Activated naive CD8-positive, alpha-beta T cell treated with anti-CD3 and anti-CD28 coated beads, Interleukin-2, amount 50 U/mL, for 24 hours (primary cell): ENCODE data around the gene GFOD1.

Experiments used
- ATAC-seq: fragments of 150-1000 bp; cut with Tn5 transposase; one replicate; pipeline ENCODE4 v1.10.0; 2021
- DNase-seq: peaks from one replicate; pipeline ENCODE4 v3.0.0; 2021
- H3K27ac Mint-ChIP-seq: one replicate; pipeline ENCODE4 v1.8.0; 2021; ENCODE audit warnings: mild to moderate bottlenecking, mixed read lengths
- H3K27me3 Mint-ChIP-seq: one replicate; pipeline ENCODE4 v1.8.0; 2021; ENCODE audit warnings: mixed read lengths
- H3K36me3 Mint-ChIP-seq: one replicate; pipeline ENCODE4 v1.8.0; 2021; ENCODE audit warnings: low read depth, mixed read lengths
- H3K4me1 Mint-ChIP-seq: one replicate; pipeline ENCODE4 v1.8.0; 2021; ENCODE audit warnings: mixed read lengths
- H3K4me3 Mint-ChIP-seq: one replicate; pipeline ENCODE4 v1.8.0; 2021; ENCODE audit warnings: mild to moderate bottlenecking, moderate library complexity, mixed read lengths
- H3K9me3 Mint-ChIP-seq: one replicate; pipeline ENCODE4 v1.8.0; 2021; ENCODE audit warnings: mixed read lengths

GFOD1 gene

GRCh38 chr6:13365320-13365719 lies 122.1 kb downstream of the GFOD1 start:
- peaks cover 8% of the 10 kb centered on the region for H3K36me3 Mint-ChIP-seq
- ATAC-seq (no peak), DNase-seq (no peak)
- peaks cover 4% of the 10 kb centered on the region for H3K4me1 Mint-ChIP-seq
- H3K4me3 Mint-ChIP-seq = no peak overlapping the region
- no peak overlapping the region for H3K27ac Mint-ChIP-seq
- no peaks in the 10 kb centered on the region for H3K27me3 Mint-ChIP-seq
- no peaks in the 10 kb centered on the region for H3K9me3 Mint-ChIP-seq

DNA sequence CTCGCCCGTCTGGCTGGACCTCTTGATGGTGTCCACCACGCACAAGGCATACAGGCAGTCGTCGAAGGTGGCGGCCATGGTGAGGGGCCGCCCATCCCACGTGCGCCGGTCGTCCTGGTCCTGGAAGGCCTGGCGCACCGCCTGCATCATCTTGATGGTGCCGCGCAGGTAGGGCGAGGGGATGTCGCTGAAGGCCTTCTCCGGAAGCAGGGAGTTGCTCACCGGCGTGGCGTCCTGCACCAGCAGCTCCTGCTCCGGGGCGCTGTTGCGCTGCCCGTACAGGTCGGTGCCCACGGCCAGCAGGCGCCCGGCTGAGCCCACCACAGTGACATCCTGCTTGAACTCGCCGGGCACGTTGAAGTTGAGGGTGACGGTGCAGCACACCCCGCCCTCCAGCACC lies 122.6 kb downstream of the GFOD1 start:
- Mint-ChIP-seq H3K4me3 (no peak overlapping the region), H3K27ac (no peak overlapping the region), H3K9me3 (no peaks in the 10 kb centered on the region), H3K4me1 (peaks cover 4% of the 10 kb centered on the region), H3K27me3 (no peaks in the 10 kb centered on the region), H3K36me3 (peaks cover 8% of the 10 kb centered on the region)
- DNase-seq (no peak), ATAC-seq (no peak)

DNA sequence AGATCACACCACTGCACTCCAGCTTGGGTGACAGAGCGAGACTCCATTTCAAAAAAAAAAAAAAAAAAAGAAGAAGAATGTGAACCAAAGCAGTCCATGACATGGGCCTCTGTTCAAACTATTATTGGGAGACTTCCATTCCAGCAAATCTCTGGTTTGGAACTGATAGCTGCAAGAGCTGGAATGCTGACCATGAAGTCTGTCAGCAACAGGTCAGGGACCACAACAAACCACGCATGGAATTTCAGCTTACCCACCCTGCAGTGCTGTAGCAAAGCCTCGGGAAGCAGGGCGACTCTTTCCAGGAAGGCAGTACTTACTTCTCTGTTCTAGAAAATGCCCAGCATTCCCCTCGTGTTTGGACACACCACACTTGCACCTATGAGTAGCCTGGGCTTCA lies 125.0 kb downstream of the GFOD1 start:
- DNase-seq (no peak), ATAC-seq (no peak)
- peaks cover 9% of the 10 kb centered on the region for H3K4me1 Mint-ChIP-seq
- no peaks in the 10 kb centered on the region for H3K27me3 Mint-ChIP-seq
- no peaks in the 10 kb centered on the region for H3K9me3 Mint-ChIP-seq
- no peak overlapping the region for H3K27ac Mint-ChIP-seq
- H3K4me3 Mint-ChIP-seq = no peak overlapping the region
- H3K36me3 Mint-ChIP-seq = peaks cover 8% of the 10 kb centered on the region

- peaks cover 8% of the 10 kb centered on the region for H3K36me3 Mint-ChIP-seq
- H3K9me3 Mint-ChIP-seq = no peaks in the 10 kb centered on the region
- H3K27ac Mint-ChIP-seq = no peak overlapping the region
- peaks cover 24% of the 10 kb centered on the region for H3K4me1 Mint-ChIP-seq
- H3K4me3 Mint-ChIP-seq = no peak overlapping the region
- H3K27me3 Mint-ChIP-seq = no peaks in the 10 kb centered on the region
- DNase-seq (no peak), ATAC-seq (no peak)
Observed at GRCh38 chr6:13360671-13361540, 126.5 kb downstream of the GFOD1 start.

- H3K27me3 Mint-ChIP-seq = no peaks in the 10 kb centered on the region
- DNase-seq (no peak), ATAC-seq (no peak)
- H3K4me1 Mint-ChIP-seq = peaks cover 40% of the 10 kb centered on the region
- no peak overlapping the region for H3K27ac Mint-ChIP-seq
- H3K9me3 Mint-ChIP-seq = no peaks in the 10 kb centered on the region
- peaks cover 2% of the 10 kb centered on the region for H3K36me3 Mint-ChIP-seq
- H3K4me3 Mint-ChIP-seq = no peak overlapping the region
Observed at GRCh38 chr6:13359287-13359686, 128.1 kb downstream of the GFOD1 start.

- Mint-ChIP-seq H3K4me3 (no peak overlapping the region), H3K27ac (no peak overlapping the region), H3K27me3 (no peaks in the 10 kb centered on the region), H3K36me3 (no peaks in the 10 kb centered on the region), H3K9me3 (no peaks in the 10 kb centered on the region), H3K4me1 (peaks cover 48% of the 10 kb centered on the region)
- ATAC-seq (no peak), DNase-seq (no peak)
Observed at GRCh38 chr6:13358511-13358910, 128.9 kb downstream of the GFOD1 start.

GRCh38 chr6:13357551-13358075 lies 129.8 kb downstream of the GFOD1 start:
- Mint-ChIP-seq H3K36me3 (no peaks in the 10 kb centered on the region), H3K4me3 (no peak overlapping the region), H3K27me3 (no peaks in the 10 kb centered on the region), H3K4me1 (peaks cover 53% of the 10 kb centered on the region), H3K27ac (peak overlapping the region; percentile 29), H3K9me3 (no peaks in the 10 kb centered on the region)
- no peak for DNase-seq
- ATAC-seq = no peak

DNA sequence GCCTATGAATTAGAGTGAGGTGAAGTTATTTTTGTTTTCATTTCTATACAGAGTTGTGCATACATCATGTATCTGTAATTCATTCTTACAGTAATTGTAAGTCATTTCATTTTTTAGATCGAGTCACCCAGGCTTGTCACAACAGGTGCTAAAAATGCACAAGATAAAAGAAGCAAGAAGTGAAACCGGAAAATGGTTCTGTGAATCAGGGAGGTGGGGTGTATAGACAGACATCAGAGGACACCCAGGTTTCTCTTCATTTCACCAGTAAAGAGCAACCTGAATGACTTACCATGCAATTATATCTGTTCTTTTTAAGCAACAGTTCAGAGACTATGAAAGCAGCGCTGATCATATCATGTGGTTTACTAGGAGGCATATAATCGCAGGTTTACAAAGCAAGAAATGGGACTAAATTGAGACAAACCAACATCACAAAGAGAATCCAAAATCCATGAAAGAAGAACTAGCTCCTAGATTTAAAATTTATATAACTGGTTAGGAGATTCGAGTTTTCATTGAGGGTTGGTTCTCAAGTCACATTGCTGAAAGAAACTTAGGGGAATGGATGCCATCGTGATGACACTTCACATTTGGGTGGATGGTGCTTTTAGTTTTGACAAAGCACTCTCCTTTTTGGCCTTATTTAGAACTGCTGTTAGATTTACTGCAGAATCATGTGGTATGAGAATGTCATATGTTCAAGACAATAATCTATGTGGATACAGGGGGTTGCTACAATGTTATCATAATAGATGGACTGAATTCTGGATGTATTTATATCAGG lies 131.2 kb downstream of the GFOD1 start:
- H3K4me1 Mint-ChIP-seq = peaks cover 53% of the 10 kb centered on the region
- ATAC-seq = peak; percentile 93
- H3K9me3 Mint-ChIP-seq = no peaks in the 10 kb centered on the region
- H3K27ac Mint-ChIP-seq = peak overlapping the region; percentile 97
- DNase-seq = no peak
- H3K27me3 Mint-ChIP-seq = no peaks in the 10 kb centered on the region
- H3K4me3 Mint-ChIP-seq = peak overlapping the region; percentile 73
- no peaks in the 10 kb centered on the region for H3K36me3 Mint-ChIP-seq

DNA sequence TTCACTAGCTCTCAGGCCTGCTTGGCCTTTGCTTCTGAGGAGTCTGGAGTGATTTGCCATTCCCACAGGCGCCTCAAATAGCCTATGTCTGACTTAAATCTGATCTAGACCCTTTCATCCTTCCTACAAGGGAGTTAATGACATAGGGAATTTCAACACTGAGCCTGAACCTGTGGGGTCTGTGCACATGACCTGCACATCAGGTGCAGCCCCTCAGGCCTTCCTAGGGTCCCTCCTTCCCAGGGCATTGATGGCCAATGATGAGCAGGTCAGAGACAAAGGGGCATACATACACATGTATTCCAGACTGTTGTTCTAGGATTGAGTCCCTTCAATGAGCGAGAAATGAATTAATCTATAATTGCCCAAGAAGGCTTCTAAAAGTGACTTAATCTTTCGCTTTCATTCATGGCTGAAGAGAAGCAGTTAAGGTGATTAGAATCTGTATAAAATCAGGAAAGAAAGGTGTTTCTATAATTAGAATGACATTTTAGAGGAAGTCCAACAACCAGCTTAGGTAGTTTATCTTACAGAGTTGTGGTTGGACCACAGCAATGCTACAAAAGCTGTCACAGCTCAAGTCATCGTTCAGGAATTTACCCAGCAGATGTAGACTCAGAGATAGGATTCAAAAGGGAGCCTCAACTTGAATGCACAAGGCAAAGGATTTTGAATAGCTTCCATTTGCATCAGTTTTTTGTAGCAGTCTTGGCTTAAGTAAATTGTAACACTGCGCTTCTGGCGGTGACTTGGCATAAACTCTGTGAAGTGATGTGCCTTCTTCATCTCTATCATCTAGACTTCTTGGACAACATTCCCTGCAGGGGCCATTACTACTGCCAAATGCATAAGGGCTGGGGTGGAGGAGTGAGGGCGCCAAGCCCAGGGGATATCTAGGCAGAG lies 132.1 kb downstream of the GFOD1 start:
- no peaks in the 10 kb centered on the region for H3K9me3 Mint-ChIP-seq
- H3K4me3 Mint-ChIP-seq = peak overlapping the region; percentile 73
- ATAC-seq (peak; percentile 81), DNase-seq (no peak)
- no peaks in the 10 kb centered on the region for H3K27me3 Mint-ChIP-seq
- peaks cover 50% of the 10 kb centered on the region for H3K4me1 Mint-ChIP-seq
- H3K36me3 Mint-ChIP-seq = no peaks in the 10 kb centered on the region
- H3K27ac Mint-ChIP-seq = peak overlapping the region; percentile 97

GRCh38 chr6:13354331-13355042 lies 132.9 kb downstream of the GFOD1 start:
- Mint-ChIP-seq H3K4me3 (peak overlapping the region; percentile 7), H3K27ac (peak overlapping the region; percentile 97), H3K9me3 (no peaks in the 10 kb centered on the region), H3K4me1 (peaks cover 50% of the 10 kb centered on the region), H3K36me3 (no peaks in the 10 kb centered on the region), H3K27me3 (no peaks in the 10 kb centered on the region)
- no peak for DNase-seq
- no peak for ATAC-seq

DNA sequence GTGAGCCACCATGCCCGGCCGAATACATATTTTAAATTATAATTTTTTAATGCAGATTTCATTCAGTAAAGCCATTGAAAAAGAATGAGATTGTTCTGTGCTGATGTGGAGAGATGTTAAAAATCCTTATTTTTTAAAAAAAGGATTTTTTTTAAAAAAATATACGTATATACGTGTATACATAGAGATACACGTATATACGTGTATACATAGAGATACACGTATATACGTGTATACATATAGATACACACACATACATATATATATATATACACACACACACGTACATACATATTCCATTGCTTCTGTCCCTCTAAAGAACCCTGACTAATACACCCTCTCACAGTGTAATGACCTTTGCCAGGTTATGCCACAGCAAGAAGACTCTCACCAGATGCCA lies 135.2 kb downstream of the GFOD1 start:
- Mint-ChIP-seq H3K4me3 (no peak overlapping the region), H3K36me3 (no peaks in the 10 kb centered on the region), H3K27ac (no peak overlapping the region), H3K27me3 (no peaks in the 10 kb centered on the region), H3K9me3 (no peaks in the 10 kb centered on the region), H3K4me1 (peaks cover 42% of the 10 kb centered on the region)
- DNase-seq = no peak
- ATAC-seq = no peak

DNA sequence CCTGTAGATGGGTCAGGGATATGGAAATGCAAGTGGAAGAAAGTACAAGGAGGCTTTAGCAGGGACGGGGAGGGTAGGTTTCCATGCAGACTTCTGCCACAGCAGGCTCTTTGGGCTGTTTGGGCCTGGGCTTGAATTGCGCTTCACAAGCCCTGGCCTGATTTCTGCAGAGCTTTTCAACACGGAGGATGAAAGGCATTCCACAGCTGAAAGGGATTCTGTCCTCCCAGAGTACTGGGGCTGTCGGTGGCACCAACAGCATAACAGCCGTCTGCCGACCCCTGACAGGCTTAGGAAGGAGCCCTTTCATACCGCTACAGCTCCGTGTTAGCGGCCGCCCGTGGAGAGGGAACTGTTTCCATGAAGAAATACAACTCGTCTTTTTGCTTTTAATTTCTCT lies 136.1 kb downstream of the GFOD1 start:
- ATAC-seq (no peak), DNase-seq (no peak)
- no peaks in the 10 kb centered on the region for H3K27me3 Mint-ChIP-seq
- peaks cover 33% of the 10 kb centered on the region for H3K4me1 Mint-ChIP-seq
- H3K36me3 Mint-ChIP-seq = no peaks in the 10 kb centered on the region
- no peaks in the 10 kb centered on the region for H3K9me3 Mint-ChIP-seq
- H3K4me3 Mint-ChIP-seq = no peak overlapping the region
- no peak overlapping the region for H3K27ac Mint-ChIP-seq

DNA sequence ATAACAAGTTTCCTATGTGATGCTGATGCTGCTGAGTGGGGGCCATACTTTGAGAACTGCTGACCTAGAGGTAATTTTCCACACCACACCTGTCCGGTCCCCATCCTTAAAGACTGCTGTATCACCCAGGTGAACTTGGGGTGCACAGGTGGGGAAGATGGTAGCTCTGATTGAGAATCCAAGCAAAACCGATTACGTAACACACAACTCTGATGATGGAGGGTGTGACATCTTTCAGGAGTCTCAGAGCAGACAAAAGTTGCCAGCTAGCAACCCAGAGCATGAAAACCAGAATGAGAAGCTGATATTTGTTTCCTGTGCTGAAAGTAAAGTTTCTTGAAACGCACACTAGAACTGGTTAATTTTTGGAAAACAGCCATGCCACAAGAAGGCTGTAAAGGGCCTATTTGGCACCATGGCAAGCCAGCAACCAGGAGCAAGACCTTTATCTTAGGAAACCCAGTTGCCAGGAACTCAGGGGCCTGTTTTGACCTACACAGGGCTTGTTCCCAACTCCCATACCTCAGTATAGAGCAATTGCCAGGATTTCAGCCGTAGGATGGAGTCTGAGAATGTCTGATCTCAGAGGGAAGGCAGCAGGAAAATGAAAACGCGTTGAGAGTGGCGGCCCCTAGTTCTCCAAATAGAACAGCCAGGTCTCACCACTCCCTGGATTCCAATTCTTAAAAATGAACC lies 137.4 kb downstream of the GFOD1 start:
- Mint-ChIP-seq H3K27me3 (no peaks in the 10 kb centered on the region), H3K36me3 (no peaks in the 10 kb centered on the region), H3K4me3 (no peak overlapping the region), H3K4me1 (peaks cover 20% of the 10 kb centered on the region), H3K27ac (no peak overlapping the region), H3K9me3 (no peaks in the 10 kb centered on the region)
- ATAC-seq (no peak), DNase-seq (no peak)
